ENCODE data around the gene ZSCAN30. TPM values are rescaled to one million over a fixed set of nuclear protein-coding genes. Genes with fewer than 3 reads are reported as not detected.
A peak's percentile ranks its signal among the peaks of the same experiment; 100 is the strongest.
"Not testable (repeated sequence)": the region's sequence is repeated elsewhere in the genome, so short reads cannot be mapped to it uniquely, and the experiment has no call there.

Gene ZSCAN30
- total and polyA plus RNA-seq, 7 experiments from 2014 or later, result 5.5 to 23.2 (median 16.1) TPM

- CTCF ChIA-PET, result interaction anchor here (0.6 kb wide), 1 partner anchor 1037 kb away, joined by 5 read pairs; no protein-coding TSS in a partner anchor
- Histone ChIP-seq H3K4me3 (ENCODE audit: low read length) (no peak overlapping the region), H3K27ac (ENCODE audit: low read depth, low read length) (no peak overlapping the region), H3K36me3 (ENCODE audit: control insufficient read depth in 2 of 3, insufficient read depth in 3 of 3, low read length in 3 of 3) (no peaks in the 10 kb centered on the region), H3K9me3 (ENCODE audit: control insufficient read depth in 2 of 3, low read length in 3 of 3) (no peaks in the 10 kb centered on the region), H3K4me1 (ENCODE audit: control insufficient read depth in 2 of 2, insufficient read depth in 2 of 2, low read length in 2 of 2) (no peaks in the 10 kb centered on the region), H3K27me3 (ENCODE audit: control insufficient read depth in 2 of 2, insufficient read depth in 2 of 2, low read length in 2 of 2) (no peaks in the 10 kb centered on the region)
- H3K4me1 Mint-ChIP-seq, result peaks cover 0 to 1% (median 0%) of the 10 kb centered on the region in 7 donors
- ATAC-seq (no peak), DNase-seq (no peak)
- no peak overlapping the region for H3K4me3 Mint-ChIP-seq
- H3K9me3 Mint-ChIP-seq, result peaks cover 0 to 2% (median 0%) of the 10 kb centered on the region in 11 donors
- intact Hi-C loops (cut with micrococcal nuclease), result no loop called here
- peak overlapping the region in 1 of 9 donors; percentile 78 for H3K27ac Mint-ChIP-seq
- no peaks in the 10 kb centered on the region for H3K36me3 Mint-ChIP-seq
- POLR2A ChIA-PET, result no interaction called here
- H3K27me3 Mint-ChIP-seq, result peaks cover 0 to 4% (median 0%) of the 10 kb centered on the region in 5 donors
Observed at GRCh38 chr18:35215026-35215425, 75.0 kb downstream of the ZSCAN30 start.

- DNase-seq; H3K27me3 ChIP-seq (ENCODE audit: control insufficient read depth in 2 of 2, insufficient read depth in 2 of 2, low read length in 2 of 2); H3K4me1 Mint-ChIP-seq; H3K36me3 ChIP-seq (ENCODE audit: control insufficient read depth in 2 of 3, insufficient read depth in 3 of 3, low read length in 3 of 3); intact Hi-C loops (cut with micrococcal nuclease); H3K27ac ChIP-seq (ENCODE audit: low read depth, low read length); H3K27me3 Mint-ChIP-seq; ATAC-seq; H3K4me3 ChIP-seq (ENCODE audit: low read length); H3K4me1 ChIP-seq (ENCODE audit: control insufficient read depth in 2 of 2, insufficient read depth in 2 of 2, low read length in 2 of 2); H3K4me3 Mint-ChIP-seq; H3K27ac Mint-ChIP-seq; H3K9me3 ChIP-seq (ENCODE audit: control insufficient read depth in 2 of 3, low read length in 3 of 3); CTCF ChIA-PET; POLR2A ChIA-PET: not testable (repeated sequence)
- H3K36me3 Mint-ChIP-seq, result peaks cover 0 to 12% (median 8%) of the 10 kb centered on the region in 5 donors
- peaks cover 0 to 13% (median 7%) of the 10 kb centered on the region in 11 donors for H3K9me3 Mint-ChIP-seq
Observed at GRCh38 chr18:35205746-35206458, 84.1 kb downstream of the ZSCAN30 start.

GRCh38 chr18:35205199-35205712, 84.8 kb downstream of the ZSCAN30 start:
- ChIA-PET POLR2A (no interaction called here), CTCF (no interaction called here)

GRCh38 chr18:35203067-35203466, 87.0 kb downstream of the ZSCAN30 start:
- H3K4me3 Mint-ChIP-seq, result no peak overlapping the region

More at GRCh38 chr18:35205199-35205712, 84.8 kb downstream of the ZSCAN30 start:
- H3K27me3 Mint-ChIP-seq, result peaks cover 0 to 5% (median 0%) of the 10 kb centered on the region in 5 donors
- no peak for ATAC-seq
- DNase-seq, result no peak
- no peaks in the 10 kb centered on the region for H3K27me3 ChIP-seq (ENCODE audit: control insufficient read depth in 2 of 2, insufficient read depth in 2 of 2, low read length in 2 of 2)
- intact Hi-C loops (cut with micrococcal nuclease), result no loop called here
- no peaks in the 10 kb centered on the region for H3K36me3 ChIP-seq (ENCODE audit: control insufficient read depth in 2 of 3, insufficient read depth in 3 of 3, low read length in 3 of 3)
- no peaks in the 10 kb centered on the region for H3K9me3 ChIP-seq (ENCODE audit: control insufficient read depth in 2 of 3, low read length in 3 of 3)
- H3K9me3 Mint-ChIP-seq, result peaks cover 0 to 13% (median 7%) of the 10 kb centered on the region in 11 donors
- H3K36me3 Mint-ChIP-seq, result peaks cover 0 to 12% (median 8%) of the 10 kb centered on the region in 5 donors
- H3K27ac Mint-ChIP-seq, result peak overlapping the region in 1 of 9 donors; percentile 23
- H3K27ac ChIP-seq (ENCODE audit: low read depth, low read length), result no peak overlapping the region
- H3K4me1 ChIP-seq (ENCODE audit: control insufficient read depth in 2 of 2, insufficient read depth in 2 of 2, low read length in 2 of 2), result no peaks in the 10 kb centered on the region
- H3K4me3 ChIP-seq (ENCODE audit: low read length), result no peak overlapping the region
- H3K4me1 Mint-ChIP-seq, result no peaks in the 10 kb centered on the region
- H3K4me3 Mint-ChIP-seq, result no peak overlapping the region

GRCh38 chr18:35201256-35201931, 88.6 kb downstream of the ZSCAN30 start:
- Histone ChIP-seq H3K27ac (ENCODE audit: low read depth, low read length) (no peak overlapping the region), H3K4me1 (ENCODE audit: control insufficient read depth in 2 of 2, insufficient read depth in 2 of 2, low read length in 2 of 2) (no peaks in the 10 kb centered on the region), H3K9me3 (ENCODE audit: control insufficient read depth in 2 of 3, low read length in 3 of 3) (no peaks in the 10 kb centered on the region), H3K4me3 (ENCODE audit: low read length) (no peak overlapping the region), H3K36me3 (ENCODE audit: control insufficient read depth in 2 of 3, insufficient read depth in 3 of 3, low read length in 3 of 3) (no peaks in the 10 kb centered on the region), H3K27me3 (ENCODE audit: control insufficient read depth in 2 of 2, insufficient read depth in 2 of 2, low read length in 2 of 2) (no peaks in the 10 kb centered on the region)
- Mint-ChIP-seq H3K36me3 (peaks cover 0 to 12% (median 8%) of the 10 kb centered on the region in 5 donors), H3K4me3 (no peak overlapping the region), H3K27ac (no peak overlapping the region), H3K9me3 (peaks cover 0 to 13% (median 7%) of the 10 kb centered on the region in 11 donors), H3K4me1 (no peaks in the 10 kb centered on the region), H3K27me3 (peaks cover 0 to 5% (median 0%) of the 10 kb centered on the region in 5 donors)
- CTCF ChIA-PET, result interaction anchor here (0.7 to 1.0 kb wide), 2 partner anchors 9 to 91 kb away, joined by 3 to 7 read pairs; no protein-coding TSS in a partner anchor
- POLR2A ChIA-PET, result no interaction called here
- DNase-seq, result no peak
- intact Hi-C loops (cut with micrococcal nuclease), result no loop called here
- no peak for ATAC-seq

More at GRCh38 chr18:35203067-35203466, 87.0 kb downstream of the ZSCAN30 start:
- Histone ChIP-seq H3K9me3 (ENCODE audit: control insufficient read depth in 2 of 3, low read length in 3 of 3) (no peaks in the 10 kb centered on the region), H3K27ac (ENCODE audit: low read depth, low read length) (no peak overlapping the region), H3K4me1 (ENCODE audit: control insufficient read depth in 2 of 2, insufficient read depth in 2 of 2, low read length in 2 of 2) (no peaks in the 10 kb centered on the region), H3K36me3 (ENCODE audit: control insufficient read depth in 2 of 3, insufficient read depth in 3 of 3, low read length in 3 of 3) (no peaks in the 10 kb centered on the region), H3K4me3 (ENCODE audit: low read length) (no peak overlapping the region), H3K27me3 (ENCODE audit: control insufficient read depth in 2 of 2, insufficient read depth in 2 of 2, low read length in 2 of 2) (no peaks in the 10 kb centered on the region)
- intact Hi-C loops (cut with micrococcal nuclease), result no loop called here
- ATAC-seq (no peak), DNase-seq (no peak)
- Mint-ChIP-seq H3K27ac (no peak overlapping the region), H3K9me3 (peaks cover 0 to 13% (median 7%) of the 10 kb centered on the region in 11 donors), H3K27me3 (peaks cover 0 to 5% (median 0%) of the 10 kb centered on the region in 5 donors), H3K4me1 (no peaks in the 10 kb centered on the region), H3K36me3 (peaks cover 0 to 12% (median 8%) of the 10 kb centered on the region in 5 donors)
- ChIA-PET POLR2A (no interaction called here), CTCF (no interaction called here)
